GM12892 (cell line): ENCODE measurements around the gene SLC29A2.

Experiments used
- POLR2A ChIP-seq: IDR thresholded peaks from 2 replicates; pipeline ENCODE4 v1.6.1; 2011; ENCODE audit warnings: low read depth, low read length, control low read depth
- POLR2AphosphoS5 ChIP-seq: IDR thresholded peaks from 2 replicates; pipeline ENCODE4 v1.6.1; 2011; ENCODE audit warnings: low read depth, low read length, control low read depth
- TAF1 ChIP-seq: IDR thresholded peaks from 2 replicates; pipeline ENCODE4 v1.6.1; 2011; ENCODE audit warnings: low read depth, mild to moderate bottlenecking, control low read depth, low read length, borderline replicate concordance

DNA sequence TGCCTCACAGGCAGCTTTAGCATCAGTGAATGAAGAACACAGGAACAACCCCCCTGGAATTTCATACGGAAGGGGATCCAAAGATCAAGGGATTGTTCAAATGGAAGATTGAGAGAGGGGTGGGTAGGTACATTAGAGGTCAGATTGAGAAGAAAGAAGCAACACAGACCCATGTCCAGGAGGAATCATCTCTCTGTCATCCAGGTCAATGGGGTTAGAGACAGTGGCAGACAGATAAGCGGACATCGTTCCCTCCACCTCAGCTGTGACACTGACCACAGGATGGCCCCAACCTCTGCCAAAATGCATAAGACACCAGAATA is 47.4 kb upstream of the SLC29A2 start:
- no peak for TF ChIP-seq POLR2A
- TF ChIP-seq TAF1: no peak
- TF ChIP-seq POLR2AphosphoS5: no peak
